HCT116 (cell line): ENCODE results near the gene CDC42BPA. TPM values are rescaled to one million over a fixed set of nuclear protein-coding genes. Genes with fewer than 3 reads are reported as not detected.
"Not testable (repeated sequence)": the region's sequence is repeated elsewhere in the genome, so short reads cannot be mapped to it uniquely, and the experiment has no call there.

Experiments used
- ATAC-seq: fragments of 200-7000 bp; cut with Tn5 transposase; 2 replicates; pipeline ENCODE4 v1.9.1; 2020; ENCODE audit warnings: mild to moderate bottlenecking, moderate library complexity
- BruUV-seq: library from RNA; stranded (reverse); fragments of 400-500 nt; replicated peaks from 2 replicates; lab custom pipeline; 2021; lab: Mats Ljungman, UMichigan
- CTCF ChIA-PET: fragments of 300-600 bp; sonication (Branson Sonifier 250); formaldehyde crosslinking; loops from one replicate; lab custom pipeline; 2021; ENCODE audit warnings: antibody characterized with exemption; lab: Charles Lee
- POLR2A ChIA-PET: fragments of 300-600, 350-600 bp; sonication (Branson Sonifier 250); formaldehyde crosslinking; loops from one replicate; lab custom pipeline; 2021; ENCODE audit warnings: antibody characterized with exemption; lab: Charles Lee
- RAD21 ChIA-PET, 2 experiments: fragments of 300-600 bp; sonication (Branson Sonifier 250); formaldehyde crosslinking; loops; one replicate each; lab custom pipeline; 2023; ENCODE audit warnings: low total read pairs in 2 of 2; ENCODE audit not compliant: uncharacterized antibody in 2 of 2, unreplicated experiment in 2 of 2, low non-redundant PET in 1 of 2; lab: Charles Lee
- DNase-seq: peaks from one replicate; pipeline ENCODE4 v3.0.0-alpha.2; 2010; ENCODE audit warnings: low read depth, low spot score
- H2AFZ ChIP-seq: fragments of 200-600 bp; shearing (Covaris generic), sonication (generic); 2 replicates; pipeline ENCODE4 v1.6.1; 2017; ENCODE audit warnings: low read depth, mixed run types, mixed read lengths, antibody characterized with exemption, low read length; ENCODE audit not compliant: poor library complexity, severe bottlenecking
- H3K27ac ChIP-seq: 2 replicates; pipeline ENCODE4 v1.5.1; 2012; ENCODE audit warnings: low read depth, low read length
- H3K27me3 ChIP-seq: fragments of 200-600 bp; sonication (generic); 2 replicates; pipeline ENCODE4 v1.6.1; 2016; ENCODE audit warnings: mixed run types, low read length, mixed read lengths; ENCODE audit not compliant: insufficient read depth
- H3K36me3 ChIP-seq, 2 experiments: fragments of 200-500 bp in 1 of 2; fragments of 200-600 bp in 1 of 2; sonication (Bioruptor generic) in 1 of 2; sonication (generic) in 1 of 2; 2 replicates each; pipeline versions ENCODE4 v1.5.1 to v1.6.1; 2014 to 2016; ENCODE audit warnings: low read length in 2 of 2, inconsistent platforms in 1 of 2, mixed read lengths in 1 of 2, mixed run types in 1 of 2; ENCODE audit not compliant: insufficient read depth in 2 of 2, control insufficient read depth in 1 of 2
- H3K4me1 ChIP-seq, 2 experiments: fragments of 200-600 bp in 1 of 2; sonication (generic) in 1 of 2; 2 replicates each; pipeline versions ENCODE4 v1.5.1 to v1.6.1; 2012 to 2017; ENCODE audit warnings: low read length in 2 of 2, inconsistent platforms in 1 of 2, mild to moderate bottlenecking in 1 of 2, mixed read lengths in 1 of 2, mixed run types in 1 of 2, moderate library complexity in 1 of 2; ENCODE audit not compliant: insufficient read depth in 2 of 2, control insufficient read depth in 1 of 2
- H3K4me2 ChIP-seq: fragments of 200-600 bp; sonication (generic); 2 replicates; pipeline ENCODE4 v1.6.1; 2017; ENCODE audit warnings: mixed run types, low read length, mixed read lengths
- H3K4me3 ChIP-seq, 2 experiments: fragments of 200-600 bp in 1 of 2; sonication (generic) in 1 of 2; replicated peaks in 1 of 2; 2 replicates each; pipeline ENCODE4 v1.5.1; 2011 to 2016; ENCODE audit warnings: low read length in 2 of 2, control low read depth in 1 of 2, low read depth in 1 of 2, mild to moderate bottlenecking in 1 of 2, mixed read lengths in 1 of 2, mixed run types in 1 of 2
- H3K79me2 ChIP-seq: fragments of 200-600 bp; sonication (generic); 2 replicates; pipeline ENCODE4 v1.6.1; 2017; ENCODE audit warnings: mild to moderate bottlenecking, mixed run types, low read length, moderate library complexity, mixed read lengths; ENCODE audit not compliant: insufficient read depth
- H3K9ac ChIP-seq: fragments of 200-600 bp; sonication (generic); 2 replicates; pipeline ENCODE4 v1.6.1; 2016; ENCODE audit warnings: low read length, mixed read lengths
- H3K9me2 ChIP-seq: fragments of 200-600 bp; sonication (generic), shearing (Covaris generic); 2 replicates; pipeline ENCODE4 v1.6.1; 2017; ENCODE audit warnings: mixed run types, mild to moderate bottlenecking, moderate library complexity; ENCODE audit not compliant: insufficient read depth
- H3K9me3 ChIP-seq, 2 experiments: fragments of 200-500 bp in 1 of 2; fragments of 200-600 bp in 1 of 2; sonication (Bioruptor generic) in 1 of 2; sonication (generic) in 1 of 2; 2 replicates each; pipeline ENCODE4 v1.6.1; 2014 to 2017; ENCODE audit warnings: low read length in 2 of 2, mixed read lengths in 2 of 2, inconsistent platforms in 1 of 2, low read depth in 1 of 2, mild to moderate bottlenecking in 1 of 2, mixed run types in 1 of 2, moderate library complexity in 1 of 2; ENCODE audit not compliant: control insufficient read depth in 1 of 2, insufficient read depth in 1 of 2
- H4K20me1 ChIP-seq: fragments of 200-600 bp; sonication (generic), shearing (Covaris generic); 2 replicates; pipeline ENCODE4 v1.6.1; 2017; ENCODE audit warnings: mixed run types, mild to moderate bottlenecking, moderate library complexity; ENCODE audit not compliant: insufficient read depth
- CEBPB ChIP-seq: IDR thresholded peaks from 2 replicates; pipeline ENCODE4 v1.6.1; 2012; ENCODE audit warnings: low read depth
- FOSL1 ChIP-seq: IDR thresholded peaks from 2 replicates; pipeline ENCODE4 v1.6.1; 2012; ENCODE audit warnings: low read depth
- JUND ChIP-seq: IDR thresholded peaks from 2 replicates; pipeline ENCODE4 v1.6.1; 2012
- POLR2AphosphoS5 ChIP-seq: IDR thresholded peaks from 2 replicates; pipeline ENCODE4 v1.6.1; 2011; ENCODE audit warnings: mild to moderate bottlenecking, low read depth, low read length, moderate library complexity
- RAD21 ChIP-seq: IDR thresholded peaks from 2 replicates; pipeline ENCODE4 v1.6.1; 2012; ENCODE audit warnings: low read depth, mild to moderate bottlenecking
- SRF ChIP-seq: IDR thresholded peaks from 2 replicates; pipeline ENCODE4 v1.6.1; 2012; ENCODE audit warnings: low read depth
- ZFX ChIP-seq: fragments of 450-650 bp; IDR thresholded peaks from 2 replicates; pipeline ENCODE4 v1.6.1; 2017
- ZNF274 ChIP-seq: fragments of 200-500 bp; sonication (Bioruptor generic); IDR thresholded peaks from 2 replicates; pipeline ENCODE4 v1.6.1; 2014; ENCODE audit warnings: mild to moderate bottlenecking, low read depth, low read length, inconsistent platforms
- intact Hi-C: fragments of 100-400 bp; cut with micrococcal nuclease; formaldehyde crosslinking; loops from 2 replicates; pipeline ENCODE4 v1.10.0; 2022
- total RNA-seq: library from RNA; stranded (reverse); gene quantifications from one replicate; pipeline ENCODE4 v1.2.1, GENCODE V29; 2021; ENCODE audit not compliant: unreplicated experiment
- TF ChIP-seq, protein P1 (sequence below): IDR thresholded peaks from 2 replicates; pipeline ENCODE4 v1.6.1; 2012; ENCODE audit warnings: low read depth
- TF ChIP-seq, protein P2 (sequence below): IDR thresholded peaks from 2 replicates; pipeline ENCODE4 v1.6.1; 2011; ENCODE audit warnings: mild to moderate bottlenecking, low read length, moderate library complexity; ENCODE audit not compliant: insufficient replicate concordance; ENCODE audit errors: extremely low read depth
- TF ChIP-seq, protein P3 (sequence below), 3 experiments: fragments of 200-600 bp in 1 of 3; sonication (generic) in 1 of 3; IDR thresholded peaks in 2 of 3; conservative IDR thresholded peaks in 1 of 3; 2 replicates each; pipeline ENCODE4 v1.5.1; 2012 to 2017; ENCODE audit warnings: low read depth in 2 of 3, low read length in 2 of 3, antibody characterized with exemption in 1 of 3, borderline replicate concordance in 1 of 3, control low read depth in 1 of 3, mild to moderate bottlenecking in 1 of 3, mixed read lengths in 1 of 3, mixed run types in 1 of 3, moderate library complexity in 1 of 3; ENCODE audit not compliant: insufficient read depth in 1 of 3
- TF ChIP-seq, protein P4 (sequence below): IDR thresholded peaks from 2 replicates; pipeline ENCODE4 v1.6.1; 2012

Gene CDC42BPA
- total RNA-seq, 1 experiment from 2014 or later = 44.0 TPM

DNA sequence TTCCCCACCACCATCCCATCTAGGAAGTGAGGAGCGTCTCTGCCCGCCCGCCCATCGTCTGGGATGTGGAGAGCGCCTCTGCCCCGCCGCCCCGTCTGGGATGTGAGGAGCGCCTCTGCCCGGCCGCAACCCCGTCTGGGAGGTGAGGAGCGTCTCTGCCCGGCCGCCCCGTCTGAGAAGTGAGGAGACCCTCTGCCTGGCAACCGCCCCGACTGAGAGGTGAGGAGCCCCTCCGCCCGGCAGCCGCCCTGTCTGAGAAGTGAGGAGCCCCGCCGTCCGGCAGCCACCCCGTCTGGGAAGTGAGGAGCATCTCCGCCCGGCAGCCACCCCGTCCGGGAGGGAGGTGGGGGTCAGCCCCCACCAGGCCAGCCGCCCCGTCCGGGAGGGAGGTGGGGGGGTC, 185.6 kb downstream of the CDC42BPA start:
- H3K4me3 ChIP-seq, H3K79me2 ChIP-seq, H3K27me3 ChIP-seq, RAD21 ChIA-PET, ATAC-seq, H4K20me1 ChIP-seq, H3K36me3 ChIP-seq, CTCF ChIA-PET, H3K9me2 ChIP-seq, POLR2A ChIA-PET, intact Hi-C loops, H3K4me1 ChIP-seq, H3K4me2 ChIP-seq, H3K9me3 ChIP-seq, BruUV-seq, DNase-seq, H3K27ac ChIP-seq, H2AFZ ChIP-seq, H3K9ac ChIP-seq: not testable (repeated sequence)

DNA sequence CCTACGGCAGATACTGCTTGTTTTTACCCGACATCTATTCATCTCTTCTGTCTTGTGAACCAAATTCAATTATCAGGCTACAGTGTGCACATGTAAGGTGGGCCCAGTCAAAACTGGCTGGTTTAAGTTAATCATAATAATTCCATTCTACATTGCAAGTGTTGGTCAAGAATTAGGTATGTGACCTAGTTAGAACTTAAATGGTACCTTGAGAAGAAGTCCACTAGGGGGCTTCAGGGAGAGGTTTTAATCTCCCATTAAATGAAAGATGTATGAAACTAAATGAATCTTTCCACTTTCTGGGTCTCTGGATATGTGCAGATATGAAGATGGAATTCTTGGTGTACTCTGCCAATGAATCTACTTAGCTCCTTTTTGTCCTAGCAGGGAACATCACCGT, 187.1 kb downstream of the CDC42BPA start:
- ChIA-PET CTCF (no interaction called here), RAD21 (no interaction called here), POLR2A (no interaction called here)
- H3K9me3 ChIP-seq = no peaks in the 10 kb centered on the region
- no peaks in the 10 kb centered on the region for H4K20me1 ChIP-seq
- BruUV-seq = no TSS peak
- peaks cover 0 to 3% of the 10 kb centered on the region in 2 experiments; a peak in 2 of 4 replicates for H3K36me3 ChIP-seq
- no peaks in the 10 kb centered on the region for H3K4me1 ChIP-seq
- intact Hi-C loops = loop anchor here (2.0 kb wide), 1 partner anchor 306 kb away; no protein-coding TSS in a partner anchor
- DNase-seq = peak; percentile 15
- H3K4me3 ChIP-seq = no peak overlapping the region
- H2AFZ ChIP-seq = no peak overlapping the region
- no peaks in the 10 kb centered on the region for H3K27me3 ChIP-seq
- no peaks in the 10 kb centered on the region for H3K9me2 ChIP-seq
- no peak overlapping the region for H3K9ac ChIP-seq
- no peak overlapping the region for H3K27ac ChIP-seq
- H3K4me2 ChIP-seq = no peak overlapping the region
- peak; percentile 68; the same call in 1 of the 2 replicates for ATAC-seq
- no peaks in the 10 kb centered on the region for H3K79me2 ChIP-seq
- TF ChIP-seq, protein P1, sequence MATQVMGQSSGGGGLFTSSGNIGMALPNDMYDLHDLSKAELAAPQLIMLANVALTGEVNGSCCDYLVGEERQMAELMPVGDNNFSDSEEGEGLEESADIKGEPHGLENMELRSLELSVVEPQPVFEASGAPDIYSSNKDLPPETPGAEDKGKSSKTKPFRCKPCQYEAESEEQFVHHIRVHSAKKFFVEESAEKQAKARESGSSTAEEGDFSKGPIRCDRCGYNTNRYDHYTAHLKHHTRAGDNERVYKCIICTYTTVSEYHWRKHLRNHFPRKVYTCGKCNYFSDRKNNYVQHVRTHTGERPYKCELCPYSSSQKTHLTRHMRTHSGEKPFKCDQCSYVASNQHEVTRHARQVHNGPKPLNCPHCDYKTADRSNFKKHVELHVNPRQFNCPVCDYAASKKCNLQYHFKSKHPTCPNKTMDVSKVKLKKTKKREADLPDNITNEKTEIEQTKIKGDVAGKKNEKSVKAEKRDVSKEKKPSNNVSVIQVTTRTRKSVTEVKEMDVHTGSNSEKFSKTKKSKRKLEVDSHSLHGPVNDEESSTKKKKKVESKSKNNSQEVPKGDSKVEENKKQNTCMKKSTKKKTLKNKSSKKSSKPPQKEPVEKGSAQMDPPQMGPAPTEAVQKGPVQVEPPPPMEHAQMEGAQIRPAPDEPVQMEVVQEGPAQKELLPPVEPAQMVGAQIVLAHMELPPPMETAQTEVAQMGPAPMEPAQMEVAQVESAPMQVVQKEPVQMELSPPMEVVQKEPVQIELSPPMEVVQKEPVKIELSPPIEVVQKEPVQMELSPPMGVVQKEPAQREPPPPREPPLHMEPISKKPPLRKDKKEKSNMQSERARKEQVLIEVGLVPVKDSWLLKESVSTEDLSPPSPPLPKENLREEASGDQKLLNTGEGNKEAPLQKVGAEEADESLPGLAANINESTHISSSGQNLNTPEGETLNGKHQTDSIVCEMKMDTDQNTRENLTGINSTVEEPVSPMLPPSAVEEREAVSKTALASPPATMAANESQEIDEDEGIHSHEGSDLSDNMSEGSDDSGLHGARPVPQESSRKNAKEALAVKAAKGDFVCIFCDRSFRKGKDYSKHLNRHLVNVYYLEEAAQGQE = no peak
- TF ChIP-seq, protein P2, sequence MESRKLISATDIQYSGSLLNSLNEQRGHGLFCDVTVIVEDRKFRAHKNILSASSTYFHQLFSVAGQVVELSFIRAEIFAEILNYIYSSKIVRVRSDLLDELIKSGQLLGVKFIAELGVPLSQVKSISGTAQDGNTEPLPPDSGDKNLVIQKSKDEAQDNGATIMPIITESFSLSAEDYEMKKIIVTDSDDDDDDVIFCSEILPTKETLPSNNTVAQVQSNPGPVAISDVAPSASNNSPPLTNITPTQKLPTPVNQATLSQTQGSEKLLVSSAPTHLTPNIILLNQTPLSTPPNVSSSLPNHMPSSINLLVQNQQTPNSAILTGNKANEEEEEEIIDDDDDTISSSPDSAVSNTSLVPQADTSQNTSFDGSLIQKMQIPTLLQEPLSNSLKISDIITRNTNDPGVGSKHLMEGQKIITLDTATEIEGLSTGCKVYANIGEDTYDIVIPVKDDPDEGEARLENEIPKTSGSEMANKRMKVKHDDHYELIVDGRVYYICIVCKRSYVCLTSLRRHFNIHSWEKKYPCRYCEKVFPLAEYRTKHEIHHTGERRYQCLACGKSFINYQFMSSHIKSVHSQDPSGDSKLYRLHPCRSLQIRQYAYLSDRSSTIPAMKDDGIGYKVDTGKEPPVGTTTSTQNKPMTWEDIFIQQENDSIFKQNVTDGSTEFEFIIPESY = no peak
- TF ChIP-seq POLR2AphosphoS5 (no peak), RAD21 (peak; percentile 51), ZNF274 (no peak), ZFX (no peak), CEBPB (no peak), JUND (no peak), SRF (no peak), FOSL1 (no peak)
- TF ChIP-seq, protein P3, sequence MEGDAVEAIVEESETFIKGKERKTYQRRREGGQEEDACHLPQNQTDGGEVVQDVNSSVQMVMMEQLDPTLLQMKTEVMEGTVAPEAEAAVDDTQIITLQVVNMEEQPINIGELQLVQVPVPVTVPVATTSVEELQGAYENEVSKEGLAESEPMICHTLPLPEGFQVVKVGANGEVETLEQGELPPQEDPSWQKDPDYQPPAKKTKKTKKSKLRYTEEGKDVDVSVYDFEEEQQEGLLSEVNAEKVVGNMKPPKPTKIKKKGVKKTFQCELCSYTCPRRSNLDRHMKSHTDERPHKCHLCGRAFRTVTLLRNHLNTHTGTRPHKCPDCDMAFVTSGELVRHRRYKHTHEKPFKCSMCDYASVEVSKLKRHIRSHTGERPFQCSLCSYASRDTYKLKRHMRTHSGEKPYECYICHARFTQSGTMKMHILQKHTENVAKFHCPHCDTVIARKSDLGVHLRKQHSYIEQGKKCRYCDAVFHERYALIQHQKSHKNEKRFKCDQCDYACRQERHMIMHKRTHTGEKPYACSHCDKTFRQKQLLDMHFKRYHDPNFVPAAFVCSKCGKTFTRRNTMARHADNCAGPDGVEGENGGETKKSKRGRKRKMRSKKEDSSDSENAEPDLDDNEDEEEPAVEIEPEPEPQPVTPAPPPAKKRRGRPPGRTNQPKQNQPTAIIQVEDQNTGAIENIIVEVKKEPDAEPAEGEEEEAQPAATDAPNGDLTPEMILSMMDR (IDR thresholded peaks at IDR 0.05 in 2 of 3, conservative IDR thresholded peaks at IDR 0.05 in 1 of 3; ENCODE audit: borderline replicate concordance in 1 of 3, insufficient read depth in 1 of 3, low read depth in 2 of 3, low read length in 2 of 3) = peak; percentile 20 to 76 (median 56); a peak in 4 of 6 replicates
- TF ChIP-seq, protein P4, sequence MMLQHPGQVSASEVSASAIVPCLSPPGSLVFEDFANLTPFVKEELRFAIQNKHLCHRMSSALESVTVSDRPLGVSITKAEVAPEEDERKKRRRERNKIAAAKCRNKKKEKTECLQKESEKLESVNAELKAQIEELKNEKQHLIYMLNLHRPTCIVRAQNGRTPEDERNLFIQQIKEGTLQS = no peak
